Measurements from ENCODE around the gene ARID1B. TPM values are rescaled to one million over a fixed set of nuclear protein-coding genes. Genes with fewer than 3 reads are reported as not detected.
"Not testable (repeated sequence)": the region's sequence is repeated elsewhere in the genome, so short reads cannot be mapped to it uniquely, and the experiment has no call there.

The ARID1B gene
- polyA plus RNA-seq, 5 donors: 76.6 to 100 (median 83.2) TPM

DNA sequence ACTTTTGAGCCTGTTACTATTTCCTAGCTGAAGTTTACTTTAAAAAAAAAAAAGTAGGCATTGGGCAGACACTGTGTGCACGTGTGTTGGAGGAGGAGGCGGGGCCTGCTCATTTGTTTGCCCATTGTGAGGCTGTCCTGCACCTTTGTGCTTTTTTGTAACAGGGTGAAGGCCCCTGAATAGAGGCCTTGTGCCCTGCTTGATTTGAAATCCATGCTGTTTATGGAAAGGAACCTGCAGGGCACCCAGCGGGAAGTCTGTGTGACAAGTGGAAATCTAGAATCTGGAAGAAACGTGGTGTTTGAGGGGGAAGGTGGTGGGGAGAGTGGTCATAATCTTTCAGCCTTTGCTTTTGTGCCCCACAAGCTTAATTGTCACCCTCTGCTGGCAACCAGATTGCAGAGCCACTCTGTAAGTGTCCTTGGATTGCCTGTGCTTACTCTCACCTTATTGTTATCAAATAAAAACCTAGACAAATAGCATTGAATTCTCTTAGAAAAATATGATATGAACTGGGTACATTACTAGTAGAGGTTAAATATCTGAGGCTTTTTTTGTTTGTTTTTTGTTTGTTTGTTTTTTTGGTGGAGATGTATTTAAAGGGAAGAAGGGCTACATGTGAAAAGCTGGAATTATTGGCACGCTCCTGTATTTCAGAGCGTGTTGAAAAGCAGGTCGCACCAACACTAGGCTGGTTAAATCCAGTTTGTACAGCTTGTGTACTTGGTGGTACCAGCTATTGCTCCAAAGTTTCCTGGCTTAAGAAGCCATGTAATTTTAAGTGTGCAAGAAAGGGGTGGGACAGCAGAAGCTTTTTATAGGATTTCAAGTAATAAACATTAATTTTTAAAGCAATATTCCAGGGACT is 156.3 kb downstream of the ARID1B start:
- peak; percentile 45 to 51 for DNase-seq

DNA sequence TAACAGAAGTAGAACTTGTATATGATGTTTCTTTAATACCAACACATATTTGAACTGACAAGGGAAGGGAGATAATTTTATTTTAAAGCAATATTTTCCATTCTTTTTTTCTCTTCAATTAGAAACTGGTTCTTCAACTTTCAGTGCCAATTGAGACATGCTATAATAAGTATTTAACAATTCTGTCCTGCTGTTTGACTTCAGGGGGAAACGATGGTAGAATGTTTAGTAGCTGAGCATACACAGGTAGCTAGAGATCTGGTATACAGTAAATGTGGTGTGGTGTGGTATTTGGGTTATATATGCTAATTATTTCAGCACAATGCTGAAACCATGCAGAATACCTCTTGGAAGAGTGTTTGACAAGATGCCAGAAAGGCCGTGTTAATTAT is 156.9 kb downstream of the ARID1B start:
- peak in 1 of 2 donors; percentile 30 for DNase-seq

DNA sequence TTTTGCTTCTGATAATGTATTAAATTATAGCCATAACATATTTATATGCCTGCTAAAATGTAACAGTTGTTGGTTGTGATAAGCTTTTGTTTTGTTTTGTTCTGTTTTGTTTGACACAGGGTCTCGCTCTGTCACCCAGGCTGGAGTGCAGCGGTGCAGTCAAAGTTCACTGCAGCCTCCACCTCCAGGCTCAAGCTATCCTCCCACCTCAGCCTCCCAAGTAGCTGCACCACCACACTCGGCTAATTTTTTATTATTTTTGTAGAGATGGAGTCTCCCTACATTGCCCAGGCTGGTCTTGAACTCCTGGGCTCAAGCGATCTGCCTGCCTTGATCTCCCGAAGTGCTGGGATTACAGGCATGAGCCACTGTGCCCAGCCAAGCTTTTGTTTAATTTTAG is 157.8 kb downstream of the ARID1B start:
- no peak for DNase-seq

DNA sequence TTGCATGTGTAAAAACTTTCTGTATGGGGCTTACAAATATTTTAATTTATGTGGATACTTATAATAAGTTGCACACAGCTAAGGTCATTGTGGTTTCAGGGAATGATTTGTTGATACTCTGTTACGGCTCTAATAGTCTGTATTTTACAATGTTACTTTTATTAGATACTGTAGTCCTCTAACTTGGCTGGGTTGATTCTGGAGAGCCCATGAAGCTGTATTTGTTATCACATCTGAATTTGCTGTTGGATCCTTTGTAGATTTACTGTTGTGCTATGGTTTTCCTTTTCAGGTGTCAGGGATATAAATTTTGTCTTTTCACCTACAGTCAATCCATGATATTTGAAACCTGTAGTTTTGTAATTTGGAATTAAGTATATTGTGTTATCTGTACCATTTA is 161.0 kb downstream of the ARID1B start:
- DNase-seq: no peak

DNA sequence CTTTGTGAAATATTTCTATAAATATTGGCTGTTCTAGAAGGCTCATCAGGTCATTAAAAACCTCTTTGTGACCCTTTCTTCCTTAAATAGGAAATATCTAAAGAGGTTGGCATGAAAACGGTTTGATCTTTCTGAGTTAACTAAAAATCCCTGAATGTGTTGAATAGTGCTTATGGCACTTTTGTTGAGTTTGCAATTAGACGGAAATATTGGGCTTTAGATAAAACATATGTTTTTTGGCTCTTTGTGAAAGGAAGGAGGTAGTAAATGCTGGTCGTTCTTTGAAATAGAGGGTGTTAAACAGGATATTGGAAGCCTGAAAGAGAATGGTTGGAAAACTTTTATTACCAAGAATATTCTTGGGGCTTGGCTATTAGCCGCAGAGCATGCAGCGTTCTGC is 163.0 kb downstream of the ARID1B start:
- DNase-seq: peak; percentile 47 to 51

DNA sequence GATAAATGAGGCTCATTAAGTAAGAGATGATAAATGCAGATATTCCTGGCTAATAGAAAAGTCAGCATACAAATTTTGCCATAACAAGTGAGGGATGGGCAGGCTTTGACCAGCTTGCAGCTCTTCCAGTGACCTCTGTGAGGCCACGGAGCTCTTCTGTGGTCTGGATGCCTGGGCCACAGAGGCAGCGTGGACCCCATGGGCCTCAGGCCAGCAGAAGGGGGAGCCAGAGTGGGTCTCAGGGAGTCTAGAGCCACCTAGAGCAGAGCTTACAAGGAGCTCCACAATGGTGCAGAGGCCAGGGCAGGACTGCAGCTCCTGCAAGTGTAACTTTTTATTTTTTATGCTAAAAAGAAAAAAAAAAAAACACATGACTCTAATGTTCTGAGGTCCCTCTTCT is 165.1 kb downstream of the ARID1B start:
- DNase-seq: no peak

DNA sequence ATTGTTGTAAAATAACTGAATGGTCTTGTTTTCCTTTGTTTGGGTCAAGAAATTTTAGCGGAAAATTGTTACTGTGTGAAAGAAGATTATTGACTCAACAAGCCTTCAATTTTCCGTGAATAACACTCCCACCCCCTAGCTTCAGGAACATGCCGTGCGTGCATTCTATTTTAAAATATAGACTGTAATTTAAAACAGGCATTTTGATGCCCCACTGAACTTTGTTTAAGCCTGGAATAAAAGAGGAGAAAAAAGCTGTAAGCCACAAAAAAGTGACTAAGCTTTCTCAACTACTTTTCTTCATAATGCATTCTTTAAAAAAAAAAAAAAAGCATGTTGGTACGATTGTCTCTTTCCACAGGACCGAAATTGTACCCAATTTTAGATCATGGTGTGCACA is 166.0 kb downstream of the ARID1B start:
- DNase-seq: no peak

DNA sequence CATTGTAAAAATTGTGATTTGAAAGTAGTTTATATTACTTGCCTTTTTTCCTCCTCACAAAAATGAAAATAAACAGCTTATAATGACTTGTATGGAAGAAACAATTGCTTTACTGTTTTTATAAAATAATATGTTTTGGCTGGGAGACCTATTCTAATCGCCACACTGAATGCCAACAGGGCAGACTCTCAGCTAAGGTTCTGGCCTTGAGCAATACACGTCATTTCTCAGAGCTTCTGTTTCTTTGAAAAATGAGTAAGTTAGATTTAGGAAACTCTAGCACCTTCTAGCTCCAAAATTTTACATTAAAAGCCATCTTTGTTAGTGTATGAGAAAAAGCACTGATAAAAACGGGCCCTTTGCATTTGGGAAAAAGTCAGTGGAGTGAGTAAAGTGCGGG is 166.6 kb downstream of the ARID1B start:
- no peak for DNase-seq

DNA sequence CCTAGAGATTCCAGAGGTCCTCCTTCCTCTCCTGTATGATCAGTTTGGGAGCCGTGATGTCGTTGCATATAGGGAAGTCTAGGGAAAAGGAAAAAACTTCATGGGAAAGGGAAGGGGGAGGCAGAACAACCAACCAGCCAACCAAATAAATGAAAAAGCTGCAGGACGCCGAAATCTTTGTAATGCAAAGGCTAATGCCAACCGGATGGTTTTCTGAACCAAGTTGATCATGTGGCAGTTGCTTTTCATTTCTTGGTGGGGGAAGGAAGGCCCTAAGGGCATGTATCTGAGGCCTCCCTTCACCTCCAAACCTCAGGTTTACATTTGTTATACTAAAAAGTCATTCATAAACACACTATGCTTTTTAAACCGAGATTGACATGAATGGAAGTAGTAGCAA is 167.2 kb downstream of the ARID1B start:
- no peak for DNase-seq

DNA sequence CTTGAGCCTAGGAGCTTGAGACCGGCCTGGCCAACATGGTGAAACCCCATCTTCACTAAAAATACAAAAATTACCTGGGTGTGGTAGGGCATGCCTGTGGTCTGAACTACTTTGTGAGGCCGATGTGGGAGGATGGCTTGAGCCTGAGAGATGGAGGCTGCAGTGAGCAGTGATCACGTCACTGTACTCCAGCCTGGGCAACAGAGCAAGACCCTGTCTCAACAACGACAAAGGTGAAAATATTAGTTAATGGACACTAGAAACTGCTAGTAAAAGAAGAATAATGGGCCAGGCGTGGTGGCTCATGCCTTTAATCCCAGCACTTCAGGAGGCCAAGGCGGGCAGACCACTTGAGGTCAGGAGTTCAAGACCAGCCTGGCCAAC is 168.6 kb downstream of the ARID1B start:
- not testable (repeated sequence) for DNase-seq

DNA sequence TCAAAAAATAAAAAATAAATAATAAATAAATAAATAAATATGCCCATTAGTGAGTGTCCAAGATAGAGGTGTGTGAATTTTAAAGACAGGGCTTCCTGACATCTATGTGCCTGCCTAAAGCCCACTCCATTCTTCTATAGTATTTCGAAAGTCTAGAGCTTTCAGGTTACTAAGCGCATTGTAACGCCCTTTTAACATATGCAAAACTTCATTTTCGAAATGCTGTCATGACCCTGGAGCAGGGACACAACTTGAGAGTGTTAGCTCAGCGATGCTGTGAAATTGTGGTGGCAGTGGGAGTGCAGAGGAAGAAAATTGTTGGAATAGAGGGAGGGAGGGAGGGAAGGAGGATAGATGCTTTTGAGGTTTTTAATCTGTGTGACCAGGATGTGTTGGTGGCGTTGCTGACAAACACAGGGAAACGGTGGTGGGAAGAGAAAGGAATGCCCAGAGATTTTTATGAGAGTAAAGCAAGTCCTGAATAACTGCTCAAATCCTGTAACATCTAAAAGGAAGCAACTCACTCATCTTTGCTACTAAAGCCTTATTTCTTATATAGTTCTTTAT is 169.3 kb downstream of the ARID1B start:
- DNase-seq: no peak

DNA sequence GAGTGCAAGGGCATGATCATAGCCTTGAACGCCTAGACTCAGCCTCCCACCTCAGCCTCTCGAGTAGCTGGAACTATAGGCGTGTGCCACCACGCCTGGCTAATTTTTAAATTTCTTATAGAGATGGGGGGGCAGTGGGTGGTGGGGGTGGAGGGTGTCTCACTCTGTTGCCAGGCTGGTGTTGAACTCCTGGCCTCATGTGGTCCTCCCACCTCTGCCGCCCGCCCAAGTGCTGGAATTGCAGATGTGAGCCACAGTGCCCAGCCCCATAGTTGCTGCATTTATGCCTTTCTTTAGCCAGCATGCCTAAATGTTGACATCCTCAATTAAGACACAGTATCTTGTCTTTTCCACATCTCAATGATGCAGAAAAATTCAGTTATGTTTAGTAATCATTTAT is 171.1 kb downstream of the ARID1B start:
- no peak for DNase-seq

DNA sequence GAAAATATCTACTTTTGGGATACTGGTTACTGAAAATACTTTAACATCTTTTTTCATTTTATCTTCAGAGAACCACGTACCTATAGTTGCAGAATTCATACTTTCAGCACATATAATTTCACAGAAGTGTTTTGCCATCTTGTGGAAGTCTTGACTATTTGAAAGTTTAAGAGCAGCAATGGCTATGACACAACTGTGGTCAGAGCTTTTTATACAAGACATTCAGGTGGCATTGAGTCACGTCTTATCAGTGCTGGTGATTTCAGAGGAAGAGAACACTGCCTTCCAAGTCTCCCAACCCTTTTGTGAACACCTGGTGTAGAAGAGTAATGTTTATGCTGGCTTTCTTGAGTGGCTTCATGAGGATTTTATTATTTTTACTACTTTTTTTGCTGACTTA is 171.6 kb downstream of the ARID1B start:
- DNase-seq: no peak

DNA sequence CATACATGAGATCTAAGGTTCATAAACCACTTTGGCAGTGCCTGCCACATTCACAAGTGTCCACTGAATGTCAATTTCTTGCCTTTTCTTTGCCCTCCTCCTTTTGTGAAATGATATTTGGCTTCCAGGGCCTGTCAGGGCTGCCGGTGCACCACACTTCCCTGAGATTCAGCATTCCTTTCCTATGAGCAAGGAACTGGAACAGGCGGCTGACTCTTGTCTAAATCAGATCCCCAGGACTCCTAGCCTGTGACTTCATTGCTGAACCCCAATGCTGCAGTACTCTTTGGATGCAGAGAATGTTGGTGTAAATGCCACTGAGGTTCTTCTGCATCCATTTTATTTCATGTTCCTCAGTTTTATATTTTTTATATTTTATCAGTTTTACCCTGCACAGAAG is 172.2 kb downstream of the ARID1B start:
- no peak for DNase-seq

DNA sequence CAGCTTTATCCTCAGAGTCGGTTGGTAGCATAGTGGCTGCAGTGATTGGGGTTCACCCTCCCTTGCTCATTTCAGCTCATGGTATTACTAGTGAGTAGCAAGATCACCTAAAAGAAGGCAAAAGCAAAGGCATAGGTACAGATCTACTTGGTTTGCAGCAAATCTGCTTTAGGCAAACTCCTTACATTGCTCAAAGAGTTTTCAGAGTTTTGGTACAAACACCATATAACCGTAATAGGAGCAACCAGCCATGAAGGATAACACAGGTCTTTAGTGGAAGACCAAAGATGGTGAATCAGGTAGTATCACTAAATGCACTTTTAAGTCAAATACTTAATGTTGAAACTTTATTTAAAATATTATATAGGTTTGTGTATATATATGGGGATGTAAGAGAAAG is 172.9 kb downstream of the ARID1B start:
- no peak for DNase-seq

DNA sequence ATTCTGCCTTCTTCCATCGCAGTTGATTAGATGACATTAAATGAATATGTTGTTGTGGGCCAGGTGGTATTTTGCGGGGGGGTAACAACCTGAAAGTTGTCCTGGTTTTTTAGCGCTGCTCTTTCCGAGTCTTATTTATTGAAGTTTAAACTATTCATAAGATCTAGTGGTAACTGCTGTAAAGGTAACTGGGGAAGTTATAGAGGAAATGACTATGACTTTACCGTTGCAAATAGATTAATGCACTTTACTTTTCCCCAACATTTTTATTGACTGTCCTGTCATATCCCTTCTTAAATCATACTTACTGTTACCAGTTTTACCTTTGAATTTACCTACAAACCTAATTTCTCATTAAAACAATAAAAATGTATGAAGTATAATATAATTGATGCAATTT is 173.4 kb downstream of the ARID1B start:
- no peak for DNase-seq

DNA sequence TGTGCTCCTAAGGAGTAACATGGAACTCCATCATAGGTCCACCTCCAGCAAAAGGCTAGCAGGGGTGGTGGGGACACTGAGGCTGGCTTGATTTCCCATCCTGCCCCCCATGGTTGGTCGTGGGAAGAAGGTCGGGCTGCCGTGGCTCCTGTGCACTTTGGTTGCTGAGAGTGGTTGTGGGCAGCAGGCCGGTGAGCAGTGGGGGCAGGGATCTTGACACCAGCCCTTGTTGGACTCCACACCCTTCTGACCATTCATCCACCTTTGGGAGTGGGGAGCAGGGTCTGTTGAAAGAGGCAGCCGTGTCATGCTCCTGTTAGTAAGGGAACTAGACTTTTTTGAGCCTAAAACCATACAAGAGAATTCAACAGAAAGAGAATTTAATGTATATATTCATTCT is 175.2 kb downstream of the ARID1B start:
- no peak for DNase-seq

DNA sequence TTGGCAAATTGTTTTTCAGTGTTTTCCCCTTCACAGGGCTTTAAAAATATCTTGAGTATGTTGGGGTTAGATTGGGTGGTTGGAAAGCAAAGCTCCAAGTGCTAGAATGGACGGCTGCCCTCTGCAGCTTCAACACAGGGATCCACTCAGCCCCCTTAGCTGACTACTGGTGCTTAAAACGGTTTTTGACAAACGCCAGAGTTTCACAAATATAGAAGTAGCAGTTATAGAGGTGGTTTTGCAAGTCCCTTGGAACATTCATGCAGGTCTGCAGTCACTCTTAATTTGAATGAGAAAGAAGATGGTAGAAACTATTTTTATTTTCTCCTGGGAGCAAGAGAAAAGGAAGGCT is 175.9 kb downstream of the ARID1B start:
- DNase-seq: no peak

DNA sequence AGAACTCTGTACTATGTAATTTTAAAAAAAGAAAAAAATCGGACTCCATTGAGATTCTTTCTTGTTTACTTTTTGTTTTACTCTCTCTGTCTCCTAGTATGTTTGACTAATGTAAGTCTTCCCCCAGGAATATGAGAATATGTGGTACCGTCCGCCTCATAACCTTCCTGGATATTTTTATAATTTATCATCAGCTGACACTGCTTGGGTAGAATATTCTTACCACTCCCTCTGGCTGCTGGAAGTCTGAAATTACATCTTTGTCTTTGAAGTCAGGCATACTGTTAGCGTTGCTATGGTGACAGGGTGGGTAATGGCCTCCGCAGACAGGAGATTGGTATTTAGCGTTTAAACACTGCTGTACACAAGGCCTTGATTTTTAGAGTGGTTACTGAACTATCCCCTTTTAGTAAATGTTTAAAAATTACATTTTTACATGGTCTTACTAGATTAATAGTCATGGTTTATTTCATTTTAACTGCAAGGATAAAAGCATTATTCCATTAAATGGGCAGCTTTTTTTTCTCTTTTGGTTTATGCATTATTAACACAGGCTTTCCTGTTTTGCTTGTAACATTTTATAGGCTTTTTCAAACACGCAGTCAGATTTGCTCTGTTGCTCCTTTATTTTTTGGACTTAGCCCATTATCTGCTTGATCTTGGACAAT is 176.4 kb downstream of the ARID1B start:
- peak; percentile 68 to 72 for DNase-seq

DNA sequence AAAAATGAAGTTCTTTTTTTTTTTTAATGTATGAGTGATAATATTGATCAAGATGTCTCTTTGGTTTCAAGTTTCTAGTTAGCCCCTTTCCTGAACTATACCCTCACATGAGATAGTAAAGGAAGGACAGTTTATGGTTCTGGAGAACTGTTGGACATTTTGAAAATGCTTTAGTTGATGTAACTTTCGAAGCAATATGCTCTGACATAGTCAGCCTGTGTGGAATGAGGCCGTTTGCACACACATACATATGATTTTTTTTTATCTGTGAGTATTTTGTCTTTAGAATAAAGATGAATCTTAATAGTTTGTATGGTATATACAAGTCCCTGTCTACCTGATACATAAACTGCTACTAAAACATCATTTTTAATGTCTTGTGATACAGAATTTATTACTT is 177.0 kb downstream of the ARID1B start:
- no peak for DNase-seq

DNA sequence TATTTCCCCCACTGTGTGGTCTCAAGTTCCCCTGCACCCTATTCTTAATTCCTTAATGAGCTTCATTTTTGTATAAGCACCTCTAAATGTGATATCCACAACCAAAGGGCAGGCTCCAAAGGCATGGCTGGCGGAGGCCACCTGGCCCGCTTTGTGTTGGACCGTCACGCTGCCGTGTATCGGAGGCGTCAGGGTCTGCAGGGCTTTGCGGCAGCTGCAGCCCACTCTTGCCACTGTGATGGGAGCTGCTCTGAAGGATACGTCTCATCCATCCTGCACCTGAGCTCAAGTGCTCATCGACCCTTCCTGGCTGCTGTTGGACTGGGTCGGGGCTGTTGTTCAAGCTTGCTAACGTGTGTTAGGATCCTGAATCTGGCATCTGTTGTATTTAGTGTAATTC is 177.6 kb downstream of the ARID1B start:
- no peak for DNase-seq

DNA sequence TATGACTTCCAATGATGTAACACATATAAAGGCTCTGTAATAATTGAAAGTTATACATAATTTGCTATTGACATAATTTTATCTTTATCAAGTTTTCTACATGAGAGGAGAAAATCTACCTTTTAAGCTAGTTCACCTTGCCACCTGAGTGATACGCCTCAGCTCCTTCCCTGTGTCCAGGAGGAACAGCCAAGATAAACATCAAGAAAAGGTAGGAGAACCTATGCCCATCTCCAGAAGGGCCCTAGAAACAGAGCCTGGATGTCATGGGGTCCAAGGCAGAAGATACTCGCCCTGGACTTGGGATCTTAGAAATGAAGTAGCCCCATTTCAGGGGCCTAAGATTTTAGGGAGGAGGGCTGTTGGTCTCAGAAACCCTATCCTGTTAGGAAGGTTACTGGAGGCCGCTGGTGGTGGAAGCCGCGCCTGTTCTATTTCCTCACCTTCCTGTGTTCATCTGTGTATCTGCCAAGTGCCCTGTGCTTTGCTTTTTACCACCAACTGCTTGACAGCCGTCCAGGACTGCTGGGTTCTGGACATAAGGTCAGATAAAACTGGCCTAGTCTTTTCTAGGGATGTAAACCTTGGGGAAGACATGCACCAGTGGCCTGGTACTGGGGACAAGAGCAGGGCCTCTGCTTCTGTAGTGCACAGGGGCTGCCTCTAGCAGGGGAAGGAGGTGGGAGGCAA is 178.5 kb downstream of the ARID1B start:
- no peak for DNase-seq

DNA sequence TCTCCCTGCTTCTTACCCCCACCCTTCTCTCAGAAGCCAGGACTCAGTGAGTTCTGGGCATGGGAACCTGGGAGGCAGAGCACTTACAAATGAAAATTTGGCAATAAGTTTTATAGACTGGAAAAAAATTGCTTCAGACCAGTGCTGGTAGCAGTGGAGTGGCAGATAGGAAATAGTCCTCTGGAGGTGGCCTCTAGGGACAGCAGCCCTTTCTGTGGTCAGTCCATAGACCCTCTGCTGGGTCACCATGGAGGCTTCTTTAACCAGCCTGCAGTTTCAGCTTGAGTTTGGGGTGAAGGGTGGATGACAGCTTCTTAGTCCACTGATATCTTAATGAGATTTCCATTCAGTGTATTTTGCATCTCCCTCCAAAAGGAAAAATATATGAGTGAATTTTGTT is 179.1 kb downstream of the ARID1B start:
- DNase-seq: no peak

Data from right lung (tissue), 5 donors.